ENCODE data around the gene LY6G5C. TPM values are rescaled to one million over a fixed set of nuclear protein-coding genes. Genes with fewer than 3 reads are reported as not detected.

Gene LY6G5C
- total and polyA plus RNA-seq, 2 donors (not counting 1 experiment from before 2014, with no cell fraction given): 0.83 to 2.0 TPM

- H3K9me3 ChIP-seq (ENCODE audit: control insufficient read depth, insufficient read depth, low read depth, low read length): no peaks in the 10 kb centered on the region
- no peaks in the 10 kb centered on the region for H4K20me1 ChIP-seq (ENCODE audit: control insufficient read depth, extremely low read depth, insufficient read depth, low read length)
- no peak overlapping the region for H2AFZ ChIP-seq (ENCODE audit: low read length)
- peak overlapping the region; percentile 68 to 96 (median 82) for H3K4me3 ChIP-seq (replicated peaks in 1 of 4; ENCODE audit: control extremely low read depth in 1 of 4, insufficient read depth in 1 of 4, low read depth in 3 of 4, low read length in 4 of 4)
- peak overlapping the region; percentile 99 for H3K4me2 ChIP-seq (ENCODE audit: extremely low read depth, insufficient read depth, low read length)
- peaks cover 11% of the 10 kb centered on the region for H3K79me2 ChIP-seq (ENCODE audit: control insufficient read depth, insufficient read depth, low read length)
- peaks cover 24% of the 10 kb centered on the region for H3K36me3 ChIP-seq (ENCODE audit: control insufficient read depth, insufficient read depth, low read length)
- no peak overlapping the region for H3K27ac ChIP-seq (ENCODE audit: insufficient read depth, low read length)
- H3K27me3 ChIP-seq (ENCODE audit: control insufficient read depth, insufficient read depth, low read length): no peaks in the 10 kb centered on the region
- H3K9ac ChIP-seq (ENCODE audit: insufficient read depth, low read length): peak overlapping the region; percentile 61
- peaks cover 11% of the 10 kb centered on the region for H3K4me1 ChIP-seq (ENCODE audit: control insufficient read depth, extremely low read depth, insufficient read depth, low read length)
- DNase-seq (ENCODE audit: low read depth in 2 of 2): no peak
- TF ChIP-seq EZH2 (IDR thresholded peaks at IDR 0.05; ENCODE audit: low read length, missing control alignments) (no peak), CTCF (conservative IDR thresholded peaks at IDR 0.05 in 1 of 2, IDR thresholded peaks at IDR 0.05 in 1 of 2; ENCODE audit: low read depth in 1 of 2, low read length in 2 of 2) (no peak)
These were observed 47.1 kb upstream of the LY6G5C start for GRCh38 chr6:31727717-31728671.

DNA sequence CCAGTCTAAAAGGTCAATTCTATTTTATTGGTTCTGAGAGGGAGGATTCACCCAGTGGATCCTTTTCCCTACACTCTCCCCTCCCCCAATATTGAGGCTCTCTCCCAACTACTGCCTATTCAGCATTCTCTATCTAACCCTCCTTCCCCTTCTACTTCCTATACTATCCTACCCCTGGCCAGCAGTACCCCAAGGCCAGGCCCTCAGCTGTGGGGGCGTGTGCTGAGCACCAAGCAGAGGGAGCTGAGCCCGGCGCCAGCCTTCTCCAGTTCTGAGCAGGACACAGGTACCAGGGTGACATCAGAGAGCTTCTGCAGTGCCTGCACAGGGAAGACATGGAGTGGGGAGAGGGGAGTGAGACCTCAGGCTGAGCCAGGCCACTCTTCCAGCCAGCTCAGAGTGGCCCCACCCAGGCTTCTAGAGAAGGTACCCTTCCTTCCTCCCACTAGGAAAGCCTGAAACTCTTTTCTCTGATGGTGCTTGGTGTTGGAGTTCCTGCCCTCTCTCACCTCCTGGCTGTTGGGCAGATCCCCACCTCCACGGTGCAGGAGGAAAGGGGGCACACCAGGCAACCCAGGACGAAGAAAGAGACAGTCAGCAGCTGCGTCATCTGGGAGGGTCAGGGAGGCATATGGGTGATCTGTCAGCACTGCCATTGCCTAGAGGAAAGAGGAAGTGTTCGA lies 46.3 kb upstream of the LY6G5C start:
- H3K4me1 ChIP-seq (ENCODE audit: control insufficient read depth, extremely low read depth, insufficient read depth, low read length): peaks cover 9% of the 10 kb centered on the region

More for the DNA sequence above, 46.3 kb upstream of the LY6G5C start:
- Histone ChIP-seq H3K27ac (ENCODE audit: insufficient read depth, low read length) (no peak overlapping the region), H3K9ac (ENCODE audit: insufficient read depth, low read length) (no peak overlapping the region), H4K20me1 (ENCODE audit: control insufficient read depth, extremely low read depth, insufficient read depth, low read length) (no peaks in the 10 kb centered on the region), H3K27me3 (ENCODE audit: control insufficient read depth, insufficient read depth, low read length) (no peaks in the 10 kb centered on the region), H3K4me2 (ENCODE audit: extremely low read depth, insufficient read depth, low read length) (no peak overlapping the region), H3K4me3 (replicated peaks in 1 of 4; ENCODE audit: control extremely low read depth in 1 of 4, insufficient read depth in 1 of 4, low read depth in 3 of 4, low read length in 4 of 4) (no peak overlapping the region), H2AFZ (ENCODE audit: low read length) (no peak overlapping the region), H3K36me3 (ENCODE audit: control insufficient read depth, insufficient read depth, low read length) (peaks cover 22% of the 10 kb centered on the region), H3K79me2 (ENCODE audit: control insufficient read depth, insufficient read depth, low read length) (peaks cover 9% of the 10 kb centered on the region), H3K9me3 (ENCODE audit: control insufficient read depth, insufficient read depth, low read depth, low read length) (no peaks in the 10 kb centered on the region)
- no peak for DNase-seq (ENCODE audit: low read depth in 2 of 2)
- TF ChIP-seq CTCF (conservative IDR thresholded peaks at IDR 0.05 in 1 of 2, IDR thresholded peaks at IDR 0.05 in 1 of 2; ENCODE audit: low read depth in 1 of 2, low read length in 2 of 2) (no peak), EZH2 (IDR thresholded peaks at IDR 0.05; ENCODE audit: low read length, missing control alignments) (no peak)
